Retinal pigment epithelial cell (primary cell): Measurements from ENCODE around the gene PEDS1.
A peak's percentile ranks its signal among the peaks of the same experiment; 100 is the strongest.
"Not testable (repeated sequence)": the region's sequence is repeated elsewhere in the genome, so short reads cannot be mapped to it uniquely, and the experiment has no call there.

Source experiments
- DNase-seq: peaks from one replicate; pipeline ENCODE4 v3.0.0-alpha.2; 2010; ENCODE audit warnings: low read depth
- H3K4me3 ChIP-seq: 2 replicates; pipeline ENCODE4 v1.5.1; 2011; ENCODE audit warnings: mild to moderate bottlenecking, low read length, control low read depth, moderate library complexity
- CTCF ChIP-seq: conservative IDR thresholded peaks from 2 replicates; pipeline ENCODE4 v1.5.1; 2011; ENCODE audit warnings: low read depth, low read length, control low read depth, inconsistent platforms

The PEDS1 gene

GRCh38 chr20:50181344-50181743 is 27.8 kb upstream of the PEDS1 start:
- TF ChIP-seq CTCF: no peak
- DNase-seq: no peak
- H3K4me3 ChIP-seq: no peak overlapping the region

- DNase-seq, H3K4me3 ChIP-seq: not testable (repeated sequence)
These were observed 25.1 kb upstream of the PEDS1 start for GRCh38 chr20:50178672-50179071.

GRCh38 chr20:50175938-50176933 is 22.7 kb upstream of the PEDS1 start:
- DNase-seq: no peak
- H3K4me3 ChIP-seq: no peak overlapping the region
- TF ChIP-seq CTCF: no peak

- no peak for TF ChIP-seq CTCF
- DNase-seq: no peak
These were observed 20.9 kb upstream of the PEDS1 start for GRCh38 chr20:50174456-50174855.

GRCh38 chr20:50172347-50173013 is 19.0 kb upstream of the PEDS1 start:
- H3K4me3 ChIP-seq: peak overlapping the region; percentile 64
- DNase-seq: no peak
- no peak for TF ChIP-seq CTCF

More at GRCh38 chr20:50174456-50174855, 20.9 kb upstream of the PEDS1 start:
- no peak overlapping the region for H3K4me3 ChIP-seq

- TF ChIP-seq CTCF: no peak
- no peak overlapping the region for H3K4me3 ChIP-seq
- DNase-seq: no peak
These were observed 17.2 kb upstream of the PEDS1 start for GRCh38 chr20:50170549-50171220.

GRCh38 chr20:50169329-50169823 is 15.9 kb upstream of the PEDS1 start:
- DNase-seq: no peak
- H3K4me3 ChIP-seq: no peak overlapping the region
- TF ChIP-seq CTCF: peak; percentile 98
